NCI-H1694 treated with DMSO at 0.1 percent for 48 hours (cell line): Measurements from ENCODE around the gene RFC4.

Experiments
- DNase-seq: peaks from one replicate; lab custom pipeline; 2025; lab: John Stamatoyannopoulos, UW

Gene RFC4

GRCh38 chr3:186787642-186788481, 18.4 kb downstream of the RFC4 start:
- DNase-seq, result no peak

DNA sequence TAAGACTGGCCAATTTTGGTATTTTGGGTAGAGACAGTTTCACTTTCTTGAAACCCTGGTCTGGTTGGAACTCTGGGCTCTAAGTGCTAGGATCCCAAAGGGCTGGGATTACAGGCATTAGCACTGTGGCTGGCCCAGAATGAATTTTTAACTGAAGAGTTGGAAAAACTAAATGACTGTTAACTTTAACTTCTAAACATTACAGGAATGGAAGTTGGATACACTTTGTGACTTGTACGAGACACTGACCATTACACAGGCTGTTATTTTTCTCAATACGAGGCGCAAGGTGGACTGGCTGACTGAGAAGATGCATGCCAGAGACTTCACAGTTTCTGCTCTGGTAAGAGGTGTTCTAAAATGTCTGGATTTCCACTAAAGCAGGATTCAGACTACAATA, 19.4 kb downstream of the RFC4 start:
- DNase-seq, result no peak

DNA sequence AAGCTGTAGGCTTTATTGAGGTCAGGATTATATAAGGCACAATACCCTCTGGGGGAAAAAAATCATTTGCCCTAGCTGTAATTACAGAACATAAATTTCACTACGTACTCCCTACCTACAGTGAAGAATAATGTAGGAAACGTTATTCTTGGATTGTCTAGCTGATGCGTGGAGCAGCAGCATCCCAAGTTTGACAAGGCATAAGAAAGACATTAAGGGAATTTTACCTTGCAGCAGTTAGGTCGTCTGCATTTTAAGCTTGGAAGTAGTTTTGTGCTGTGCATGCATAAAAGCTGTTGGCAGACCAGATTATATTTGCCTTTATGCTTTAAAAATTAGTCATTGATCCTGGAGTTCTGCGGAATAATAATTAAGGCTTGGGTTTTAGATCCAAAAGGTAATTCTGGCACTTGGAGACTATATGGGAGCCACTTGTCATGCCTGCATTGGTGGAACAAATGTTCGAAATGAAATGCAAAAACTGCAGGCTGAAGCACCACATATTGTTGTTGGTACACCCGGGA, 20.7 kb downstream of the RFC4 start:
- DNase-seq, result no peak

DNA sequence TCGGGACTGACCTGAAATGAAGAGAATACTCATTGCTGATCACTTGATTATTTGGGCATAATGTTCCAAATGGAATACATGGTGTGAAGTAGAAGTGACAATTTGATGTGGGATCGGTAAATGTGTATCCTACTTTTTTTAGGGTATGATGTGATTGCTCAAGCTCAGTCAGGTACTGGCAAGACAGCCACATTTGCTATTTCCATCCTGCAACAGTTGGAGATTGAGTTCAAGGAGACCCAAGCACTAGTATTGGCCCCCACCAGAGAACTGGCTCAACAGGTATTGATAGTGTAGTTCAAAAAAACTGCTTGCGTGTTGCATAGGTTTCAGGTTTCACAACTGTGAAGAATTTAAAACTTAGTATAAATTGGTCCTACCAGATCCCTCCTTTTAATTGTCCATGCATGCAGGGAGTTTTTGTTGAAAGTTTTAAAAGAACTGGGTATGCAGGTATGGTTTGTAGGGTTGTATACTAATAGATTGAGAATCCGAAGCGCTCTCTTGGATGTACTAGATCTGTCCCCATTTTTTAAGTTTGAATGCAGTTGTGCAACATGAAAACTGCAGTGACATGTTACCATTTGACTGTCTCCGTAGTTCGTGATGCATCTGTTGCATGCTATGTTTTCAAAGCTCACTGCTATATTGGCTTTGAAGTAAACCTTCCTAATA, 21.3 kb downstream of the RFC4 start:
- DNase-seq, result no peak

GRCh38 chr3:186783731-186784515, 22.4 kb downstream of the RFC4 start:
- no peak for DNase-seq

GRCh38 chr3:186783058-186783730, 23.1 kb downstream of the RFC4 start, which contains the start of gene EIF4A2:
EIF4A2 (plus strand) TSS chr3:186783577; CDS start chr3:186783611, 34 bp downstream.
- peak; percentile 76 for DNase-seq

GRCh38 chr3:186782542-186783057, 23.7 kb downstream of the RFC4 start:
- peak; percentile 63 for DNase-seq

DNA sequence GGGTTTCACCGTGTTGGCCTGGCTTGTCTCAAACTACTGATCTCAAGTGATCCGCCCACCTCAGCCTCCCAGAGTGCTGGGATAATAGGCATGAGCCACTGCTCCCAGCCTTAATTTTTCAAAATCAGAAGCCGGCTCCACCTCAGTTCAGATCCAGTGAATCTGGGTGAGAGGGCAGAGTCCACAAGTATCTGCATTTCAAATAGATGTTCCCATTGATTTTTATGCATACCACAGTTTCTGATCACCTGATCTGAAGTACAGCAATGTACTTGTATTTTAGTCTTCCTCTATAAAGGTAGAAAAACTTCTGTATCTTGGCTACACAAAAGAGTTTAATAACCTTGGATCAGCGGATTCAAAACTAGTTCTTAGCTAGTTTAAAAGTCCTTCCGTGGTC, 27.1 kb downstream of the RFC4 start:
- no peak for DNase-seq

DNA sequence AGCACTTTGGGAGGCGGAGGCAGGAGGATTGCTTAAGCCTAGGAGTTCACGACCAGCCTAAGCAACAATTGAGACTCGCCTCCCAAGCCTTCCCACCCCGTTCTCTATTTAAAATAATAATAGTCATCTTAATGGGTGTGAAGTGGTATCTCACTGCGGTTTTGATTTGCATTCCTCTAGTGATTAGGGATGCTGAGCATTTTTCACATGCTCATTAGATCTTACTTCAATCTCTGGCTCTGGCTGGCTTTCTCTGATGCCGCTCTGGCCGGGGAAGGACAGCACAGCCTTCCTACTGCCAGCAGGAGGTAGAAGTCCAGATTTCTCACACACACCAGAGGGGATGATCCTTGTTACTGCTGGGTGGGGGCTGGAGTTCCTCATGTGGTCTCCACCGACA, 30.3 kb downstream of the RFC4 start:
- no peak for DNase-seq

- DNase-seq, result no peak
These were observed 33.4 kb downstream of the RFC4 start for GRCh38 chr3:186772701-186773417.

- DNase-seq, result no peak
These were observed 34.0 kb downstream of the RFC4 start for GRCh38 chr3:186772281-186772694.

DNA sequence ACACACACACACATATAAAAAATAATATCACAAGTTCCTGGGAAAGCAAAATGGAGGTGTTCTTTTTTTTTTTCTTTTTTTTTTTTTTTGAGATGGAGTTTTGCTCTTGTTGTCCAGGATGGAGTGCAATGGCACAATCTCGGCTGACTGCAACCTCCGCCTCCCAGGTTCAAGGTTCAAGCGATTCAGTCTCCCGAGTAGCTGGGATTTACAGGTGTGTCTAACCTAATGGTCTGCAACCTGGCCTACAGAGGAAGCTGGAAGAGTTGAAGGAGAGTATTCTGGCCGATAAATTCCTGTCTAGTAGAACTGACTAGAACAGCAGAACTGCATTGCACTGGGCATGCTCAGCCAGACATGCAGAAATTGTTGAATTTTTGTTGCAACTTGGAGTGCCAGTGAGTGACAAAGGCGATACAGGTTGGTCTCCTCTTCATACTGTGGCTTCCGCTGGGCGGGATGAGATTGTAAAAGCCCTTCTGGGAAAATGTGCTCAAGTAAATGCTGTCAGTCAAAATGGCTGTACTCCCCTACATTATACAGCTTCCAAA, 45.3 kb downstream of the RFC4 start:
- DNase-seq, result no peak

DNA sequence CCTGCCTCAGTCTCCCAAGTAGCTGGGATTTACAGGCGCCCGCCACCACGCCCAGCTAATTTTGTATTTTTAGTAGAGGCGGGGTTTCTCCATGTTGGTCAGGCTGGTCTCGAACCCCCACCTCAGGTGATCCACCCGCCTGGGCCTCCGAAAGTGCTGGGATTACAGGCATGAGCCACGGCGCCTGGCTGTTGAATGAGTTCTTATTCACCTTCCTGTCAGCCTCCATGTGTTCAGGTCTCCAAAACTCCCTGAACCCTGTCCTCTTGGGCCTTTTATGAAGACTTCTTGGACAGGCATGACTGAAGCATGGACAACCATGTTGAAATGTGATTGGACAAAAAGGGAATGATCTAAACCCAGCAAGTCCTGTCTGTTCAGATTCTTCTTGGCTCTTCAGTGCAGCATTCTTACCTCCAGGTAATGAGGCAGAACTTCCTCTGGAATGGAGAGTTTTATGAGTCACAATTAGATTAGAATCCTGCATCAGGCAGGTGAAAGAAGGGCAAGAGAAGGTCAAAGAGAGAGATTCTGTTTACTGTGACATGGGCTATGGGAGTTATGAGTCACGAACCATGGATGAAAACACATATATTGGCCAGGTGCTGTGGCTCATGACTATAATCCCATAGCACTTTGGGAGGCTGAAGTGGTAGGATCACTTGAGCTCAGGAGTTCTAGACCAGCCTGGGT, 46.0 kb downstream of the RFC4 start:
- no peak for DNase-seq

- DNase-seq, result no peak
These were observed 46.9 kb downstream of the RFC4 start for GRCh38 chr3:186759231-186759930.

DNA sequence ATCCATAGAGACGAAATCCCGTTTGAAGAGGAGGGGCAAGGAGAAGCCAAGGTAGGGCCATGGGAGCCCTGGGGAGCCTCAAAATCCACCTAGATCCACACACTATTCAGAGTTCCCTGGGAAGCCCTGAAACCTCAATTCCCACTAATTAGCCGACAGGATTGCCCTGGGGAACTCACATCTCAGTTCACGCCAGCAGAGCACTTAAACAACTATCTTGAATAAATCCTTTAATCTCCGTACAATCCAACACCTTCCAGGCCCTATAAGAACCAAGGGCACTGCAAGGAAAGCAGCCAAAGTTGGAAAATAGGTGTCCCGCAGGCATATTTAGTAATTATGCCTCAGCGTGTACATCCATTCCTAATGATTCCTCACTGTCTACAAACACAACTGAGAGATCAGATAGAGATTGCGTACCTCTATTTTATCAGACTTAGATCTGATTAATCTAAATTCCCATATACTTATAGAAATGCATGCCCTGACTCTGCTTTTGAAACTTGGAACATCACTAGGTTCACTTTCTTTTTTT, 48.5 kb downstream of the RFC4 start:
- DNase-seq, result no peak

- no peak for DNase-seq
These were observed 49.1 kb downstream of the RFC4 start for GRCh38 chr3:186757214-186757613.

DNA sequence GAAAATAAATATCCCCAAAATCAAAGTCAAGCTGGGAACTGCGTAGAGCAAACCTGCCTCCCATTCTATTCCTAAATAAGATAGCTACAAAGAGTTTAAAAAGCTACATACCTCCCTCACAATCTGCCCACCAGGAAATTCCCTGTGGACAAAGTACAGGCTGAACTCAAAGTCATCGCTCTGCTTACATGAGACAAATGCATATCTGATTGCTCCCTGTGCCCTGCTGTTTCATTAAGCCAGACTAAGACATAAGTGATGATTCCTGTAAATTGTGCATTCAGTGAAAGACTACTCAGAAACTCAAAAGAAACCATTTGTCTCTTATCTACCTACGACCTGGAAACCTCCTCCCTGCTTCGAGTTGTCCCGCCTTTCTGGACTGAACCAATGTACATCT, 51.4 kb downstream of the RFC4 start:
- no peak for DNase-seq

DNA sequence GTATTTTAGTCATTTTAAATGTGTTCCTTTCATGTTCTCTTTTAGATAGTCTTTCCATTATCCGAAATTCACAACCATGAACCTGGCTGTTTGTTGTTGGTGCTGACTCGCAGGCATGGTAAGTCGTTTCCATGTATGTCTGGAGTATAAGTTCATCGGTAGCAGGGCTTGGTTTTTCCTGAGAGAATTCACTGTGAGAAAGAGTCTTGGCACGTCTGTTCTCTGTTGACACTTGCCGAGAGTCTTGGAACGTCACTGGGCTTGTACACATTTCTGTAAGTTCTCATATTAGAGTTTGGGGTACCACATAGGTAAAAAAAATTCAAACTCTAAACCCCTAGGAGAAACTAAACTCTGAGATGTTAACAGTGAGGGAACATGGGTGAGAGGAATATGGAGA, 52.3 kb downstream of the RFC4 start:
- DNase-seq, result no peak

DNA sequence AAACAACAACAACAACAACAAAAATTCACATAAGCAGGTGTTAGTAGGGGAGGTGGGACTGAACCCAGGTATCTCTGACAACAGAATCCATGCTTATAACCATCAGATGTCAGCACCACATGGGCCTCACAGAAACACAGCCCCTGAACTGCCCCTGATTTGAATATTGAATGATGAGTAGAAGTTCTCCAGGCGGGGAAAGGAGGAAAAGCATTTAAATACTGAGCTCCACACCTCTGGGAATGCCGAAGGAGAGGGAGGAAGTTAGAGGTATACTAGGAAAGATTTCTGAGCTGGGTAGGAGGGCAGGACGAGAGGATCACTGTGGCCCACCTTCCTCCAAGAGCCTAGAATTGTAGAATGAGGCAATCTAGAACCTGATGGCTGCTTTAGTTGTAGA, 54.8 kb downstream of the RFC4 start:
- DNase-seq, result no peak
